PC-3 (cell line): ENCODE measurements around the gene PCK2. TPM values are rescaled to one million over a fixed set of nuclear protein-coding genes. Genes with fewer than 3 reads are reported as not detected.

Experiments
- ATAC-seq: fragments of 200-7000 bp; cut with Tn5 transposase; 2 replicates; pipeline ENCODE4 v1.9.1; 2020; ENCODE audit warnings: mild to moderate bottlenecking, moderate library complexity
- BruUV-seq: library from RNA; stranded (reverse); fragments of 400-500 nt; replicated peaks from 2 replicates; lab custom pipeline; 2021; lab: Mats Ljungman, UMichigan
- CTCF ChIA-PET: fragments of 300-600 bp; sonication (Branson Sonifier 250); formaldehyde crosslinking; loops from one replicate; lab custom pipeline; 2022; ENCODE audit warnings: antibody characterized with exemption; lab: Charles Lee
- POLR2A ChIA-PET: fragments of 300-600 bp; sonication (Branson Sonifier 250); formaldehyde crosslinking; loops from one replicate; lab custom pipeline; 2022; ENCODE audit warnings: antibody characterized with exemption; ENCODE audit not compliant: unreplicated experiment; lab: Charles Lee
- DNase-seq: peaks from one replicate; pipeline ENCODE4 v3.0.0-alpha.2; 2015
- H2AFZ ChIP-seq: fragments of 300-600 bp; sonication (generic); 2 replicates; pipeline ENCODE4 v1.6.0; 2016; ENCODE audit warnings: antibody characterized with exemption, low read length
- H3F3A ChIP-seq: fragments of 300-600 bp; sonication (generic); one replicate; pipeline ENCODE4 v1.6.0; 2017; ENCODE audit warnings: antibody characterized with exemption, low read length, control low read depth, mild to moderate bottlenecking; ENCODE audit not compliant: unreplicated experiment
- H3K27ac ChIP-seq: fragments of 300-600 bp; sonication (generic); 2 replicates; pipeline ENCODE4 v1.5.1; 2016; ENCODE audit warnings: mild to moderate bottlenecking, low read length
- H3K27me3 ChIP-seq: fragments of 300-600 bp; sonication (generic); 2 replicates; pipeline ENCODE4 v1.6.1; 2016; ENCODE audit warnings: low read length, mixed read lengths
- H3K36me3 ChIP-seq: fragments of 300-600 bp; sonication (generic); 2 replicates; pipeline ENCODE4 v1.6.1; 2016; ENCODE audit warnings: low read depth, mixed run types, low read length, mixed read lengths
- H3K4me1 ChIP-seq: fragments of 300-600 bp; sonication (generic); 2 replicates; pipeline ENCODE4 v1.5.1; 2016; ENCODE audit warnings: low read length; ENCODE audit not compliant: insufficient read depth
- H3K4me2 ChIP-seq: fragments of 300-600 bp; sonication (generic); 2 replicates; pipeline ENCODE4 v1.6.0; 2016; ENCODE audit warnings: low read length
- H3K4me3 ChIP-seq: fragments of 300-600 bp; sonication (generic); 2 replicates; pipeline ENCODE4 v1.5.1; 2016; ENCODE audit warnings: mild to moderate bottlenecking, low read length, mixed read lengths
- H3K79me2 ChIP-seq: fragments of 300-600 bp; sonication (generic); 2 replicates; pipeline ENCODE4 v1.6.1; 2017; ENCODE audit warnings: low read length, mixed read lengths
- H3K9ac ChIP-seq: fragments of 300-600 bp; sonication (generic); 2 replicates; pipeline ENCODE4 v1.6.0; 2016; ENCODE audit warnings: mild to moderate bottlenecking, low read length
- H3K9me2 ChIP-seq: fragments of 300-600 bp; sonication (generic); replicated peaks from 2 replicates; pipeline ENCODE4 v1.6.1; 2016; ENCODE audit warnings: mixed run types, low read length, mixed read lengths
- H3K9me3 ChIP-seq: fragments of 300-600 bp; sonication (generic); 2 replicates; pipeline ENCODE4 v1.6.1; 2016; ENCODE audit warnings: low read length, mixed read lengths
- H4K20me1 ChIP-seq: fragments of 300-600 bp; sonication (generic); 2 replicates; pipeline ENCODE4 v1.6.1; 2016; ENCODE audit warnings: low read length, mixed read lengths
- EZH2 ChIP-seq: fragments of 300-600 bp; sonication (generic); IDR thresholded peaks from one replicate; pipeline ENCODE4 v1.6.1; 2017; ENCODE audit warnings: antibody characterized with exemption, mild to moderate bottlenecking, low read length; ENCODE audit not compliant: unreplicated experiment
- EZH2phosphoT487 ChIP-seq: fragments of 300-600 bp; sonication (generic); IDR thresholded peaks from 2 replicates; pipeline ENCODE4 v1.6.1; 2018; ENCODE audit warnings: mild to moderate bottlenecking, antibody characterized with exemption, low read length, borderline replicate concordance
- intact Hi-C: fragments of 100-400 bp; cut with micrococcal nuclease; formaldehyde crosslinking; loops from 2 replicates; pipeline ENCODE4 v1.9.0; 2023
- total RNA-seq: library from RNA; depleted of rRNA; stranded (reverse); fragments of >200 nt; gene quantifications from 2 replicates; pipeline ENCODE4 v1.2.3, GENCODE V29; 2014
- TF ChIP-seq, protein P1 (sequence below): fragments of 300-600 bp; sonication (generic); conservative IDR thresholded peaks from 2 replicates; pipeline ENCODE4 v1.5.1; 2017; ENCODE audit warnings: antibody characterized with exemption, low read depth, mild to moderate bottlenecking, low read length

Gene PCK2
- total RNA-seq, 1 experiment from 2014 or later = 11.6 TPM

DNA sequence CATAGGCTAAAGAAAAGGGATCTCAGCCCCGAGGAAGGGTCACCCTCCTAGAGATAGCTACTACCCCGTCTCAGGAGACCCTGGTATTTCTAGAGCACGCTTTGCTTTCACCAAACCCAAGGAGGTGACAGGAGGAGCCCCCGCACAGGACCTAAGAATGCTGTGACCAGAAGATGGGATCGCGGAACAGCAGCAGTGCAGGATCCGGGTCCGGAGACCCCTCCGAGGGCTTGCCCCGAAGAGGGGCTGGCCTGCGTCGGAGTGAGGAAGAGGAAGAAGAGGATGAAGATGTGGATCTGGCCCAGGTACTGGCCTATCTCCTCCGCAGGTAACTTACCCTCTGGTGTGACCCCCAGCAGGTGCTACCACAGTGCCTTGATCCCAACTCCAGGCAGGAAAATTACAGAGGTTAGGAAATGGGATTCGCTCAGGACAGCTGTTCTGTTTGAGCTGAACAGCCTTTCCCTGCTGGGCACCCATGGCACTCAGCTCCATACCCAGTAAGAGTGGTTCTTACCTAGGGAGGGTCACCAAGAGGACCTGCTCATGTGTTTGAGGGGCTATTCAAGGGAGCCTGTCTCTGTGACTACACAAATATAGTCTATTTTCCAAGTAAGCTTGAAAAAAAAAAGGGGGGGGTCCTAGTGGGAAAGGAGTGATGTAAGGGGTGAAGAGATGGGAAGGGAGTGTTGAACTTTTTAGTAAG lies 21.5 kb downstream of the PCK2 start:
- H3K27ac ChIP-seq = no peak overlapping the region

DNA sequence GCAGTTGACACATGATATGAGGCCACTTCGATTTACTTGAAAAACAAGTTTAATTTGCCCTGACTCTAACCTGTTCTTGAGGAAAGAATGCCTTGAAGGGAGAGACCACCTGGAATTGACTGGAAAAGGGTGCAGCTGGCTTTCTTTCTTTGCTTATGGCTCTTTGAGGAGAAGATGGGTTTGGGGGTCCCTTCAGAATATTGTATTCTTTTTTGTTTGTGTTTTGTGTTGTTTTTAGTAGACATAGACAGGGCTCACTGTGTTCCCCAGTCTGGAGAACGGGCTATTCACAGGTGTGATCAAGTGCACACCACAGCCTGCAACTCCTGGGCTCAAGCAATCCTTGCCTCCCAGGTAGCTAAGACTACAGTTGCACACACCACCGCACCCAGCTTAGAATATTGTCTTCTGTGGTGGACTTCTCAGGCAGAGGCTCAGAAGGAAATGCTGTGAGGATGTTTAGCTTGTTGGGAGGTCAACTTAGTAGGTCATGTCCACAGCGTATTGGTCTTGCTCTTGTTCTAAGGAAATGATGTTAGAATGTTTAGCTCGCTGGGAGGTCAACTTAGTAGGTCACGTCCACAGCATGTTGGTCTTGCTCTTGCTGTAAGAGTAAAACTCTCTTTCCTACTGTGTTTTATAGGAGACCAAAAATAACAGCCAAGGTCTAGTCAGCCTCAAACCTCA lies 22.2 kb downstream of the PCK2 start:
- H3K36me3 ChIP-seq = peaks cover 13% of the 10 kb centered on the region; the same call in 1 of the 2 replicates
- no peak overlapping the region for H3K27ac ChIP-seq
- POLR2A ChIA-PET = no interaction called here
- H3K9ac ChIP-seq = no peak overlapping the region
- H3K4me2 ChIP-seq = peak overlapping the region; percentile 95
- peak overlapping the region; percentile 96 for H3K4me3 ChIP-seq
- no peak for TF ChIP-seq EZH2
- TF ChIP-seq, protein P1, sequence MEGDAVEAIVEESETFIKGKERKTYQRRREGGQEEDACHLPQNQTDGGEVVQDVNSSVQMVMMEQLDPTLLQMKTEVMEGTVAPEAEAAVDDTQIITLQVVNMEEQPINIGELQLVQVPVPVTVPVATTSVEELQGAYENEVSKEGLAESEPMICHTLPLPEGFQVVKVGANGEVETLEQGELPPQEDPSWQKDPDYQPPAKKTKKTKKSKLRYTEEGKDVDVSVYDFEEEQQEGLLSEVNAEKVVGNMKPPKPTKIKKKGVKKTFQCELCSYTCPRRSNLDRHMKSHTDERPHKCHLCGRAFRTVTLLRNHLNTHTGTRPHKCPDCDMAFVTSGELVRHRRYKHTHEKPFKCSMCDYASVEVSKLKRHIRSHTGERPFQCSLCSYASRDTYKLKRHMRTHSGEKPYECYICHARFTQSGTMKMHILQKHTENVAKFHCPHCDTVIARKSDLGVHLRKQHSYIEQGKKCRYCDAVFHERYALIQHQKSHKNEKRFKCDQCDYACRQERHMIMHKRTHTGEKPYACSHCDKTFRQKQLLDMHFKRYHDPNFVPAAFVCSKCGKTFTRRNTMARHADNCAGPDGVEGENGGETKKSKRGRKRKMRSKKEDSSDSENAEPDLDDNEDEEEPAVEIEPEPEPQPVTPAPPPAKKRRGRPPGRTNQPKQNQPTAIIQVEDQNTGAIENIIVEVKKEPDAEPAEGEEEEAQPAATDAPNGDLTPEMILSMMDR = no peak
- TF ChIP-seq EZH2phosphoT487 = no peak
- peaks cover 18% of the 10 kb centered on the region for H3K79me2 ChIP-seq
- DNase-seq (no peak), ATAC-seq (no peak)
- intact Hi-C loops = no loop called here
- H3K27me3 ChIP-seq = no peaks in the 10 kb centered on the region
- peaks cover 18% of the 10 kb centered on the region for H3K4me1 ChIP-seq
- no peak overlapping the region for H2AFZ ChIP-seq
- H3F3A ChIP-seq = no peaks in the 10 kb centered on the region
- H3K9me2 ChIP-seq = no peaks in the 10 kb centered on the region
- no peaks in the 10 kb centered on the region for H3K9me3 ChIP-seq
- H4K20me1 ChIP-seq = no peaks in the 10 kb centered on the region
- CTCF ChIA-PET = no interaction called here
- no TSS peak for BruUV-seq

More for the DNA sequence above, 21.5 kb downstream of the PCK2 start:
- H3K9ac ChIP-seq = peak overlapping the region; percentile 86
- peak overlapping the region; percentile 96 for H3K4me3 ChIP-seq
- H3K4me1 ChIP-seq = peaks cover 18% of the 10 kb centered on the region
- no peaks in the 10 kb centered on the region for H4K20me1 ChIP-seq
- H3K27me3 ChIP-seq = no peaks in the 10 kb centered on the region
- TF ChIP-seq EZH2phosphoT487 (no peak), EZH2 (no peak)
- TF ChIP-seq, protein P1 = no peak
- intact Hi-C loops = loop anchor here (1.0 kb wide), 1 partner anchor 21 kb away; the partner anchor contains the start of gene PSME1
- DNase-seq (no peak), ATAC-seq (no peak)
- H2AFZ ChIP-seq = peak overlapping the region; percentile 91
- BruUV-seq = TSS peak; percentile 67
- no peaks in the 10 kb centered on the region for H3F3A ChIP-seq
- no peaks in the 10 kb centered on the region for H3K9me2 ChIP-seq
- CTCF ChIA-PET = interaction anchor here (0.6 to 1.6 kb wide), 5 partner anchors 25 to 193 kb away, joined by 3 to 7 read pairs (median 3); partner anchors contain the start of genes IRF9 and TINF2
- H3K79me2 ChIP-seq = peaks cover 18% of the 10 kb centered on the region
- POLR2A ChIA-PET = interaction anchor here (0.6 to 1.8 kb wide), 6 partner anchors 21 to 549 kb away, joined by 3 to 17 read pairs (median 5); partner anchors contain the start of genes EMC9, PSME1, PSME2 and RNF31
- H3K36me3 ChIP-seq = peaks cover 13% of the 10 kb centered on the region; the same call in 1 of the 2 replicates
- no peaks in the 10 kb centered on the region for H3K9me3 ChIP-seq
- peak overlapping the region; percentile 95 for H3K4me2 ChIP-seq
